PC-3 (cell line): ENCODE measurements around the gene URB2.

Experiments
- CTCF ChIP-seq: fragments of 300-600 bp; sonication (generic); conservative IDR thresholded peaks from 2 replicates; pipeline ENCODE4 v1.5.1; 2017; ENCODE audit warnings: antibody characterized with exemption, low read depth, mild to moderate bottlenecking, low read length
- EZH2 ChIP-seq: fragments of 300-600 bp; sonication (generic); IDR thresholded peaks from one replicate; pipeline ENCODE4 v1.6.1; 2017; ENCODE audit warnings: antibody characterized with exemption, mild to moderate bottlenecking, low read length; ENCODE audit not compliant: unreplicated experiment
- EZH2phosphoT487 ChIP-seq: fragments of 300-600 bp; sonication (generic); IDR thresholded peaks from 2 replicates; pipeline ENCODE4 v1.6.1; 2018; ENCODE audit warnings: mild to moderate bottlenecking, antibody characterized with exemption, low read length, borderline replicate concordance

GRCh38 chr1:229689273-229689672 lies 63.2 kb downstream of the URB2 start:
- TF ChIP-seq EZH2 (no peak), CTCF (no peak), EZH2phosphoT487 (no peak)
